Panc1 (cell line): ENCODE data around the gene CLPTM1L.

ENCODE experiments used
- CTCF ChIP-seq: fragments of 450-650 bp; IDR thresholded peaks from 2 replicates; pipeline ENCODE4 v1.5.1; 2017; ENCODE audit warnings: mild to moderate bottlenecking
- POLR2AphosphoS5 ChIP-seq: IDR thresholded peaks from 2 replicates; pipeline ENCODE4 v1.6.1; 2012; ENCODE audit warnings: mild to moderate bottlenecking, low read depth, low read length, moderate library complexity
- REST ChIP-seq, 2 experiments: IDR thresholded peaks; 2 replicates each; pipeline ENCODE4 v1.6.1; 2011 to 2012; ENCODE audit warnings: low read depth in 2 of 2, control low read depth in 1 of 2, low read length in 1 of 2, mild to moderate bottlenecking in 1 of 2, moderate library complexity in 1 of 2; ENCODE audit not compliant: insufficient read depth in 1 of 2
- TCF7L2 ChIP-seq: IDR thresholded peaks from 2 replicates; pipeline ENCODE4 v1.6.1; 2011; ENCODE audit warnings: mild to moderate bottlenecking, low read depth, low read length, inconsistent platforms

GRCh38 chr5:1383886-1384401 is 39.0 kb upstream of the CLPTM1L start:
- TF ChIP-seq CTCF = no peak
- TF ChIP-seq TCF7L2 = no peak
- no peak for TF ChIP-seq POLR2AphosphoS5
- TF ChIP-seq REST (IDR thresholded peaks at IDR 0.05; ENCODE audit: insufficient read depth in 1 of 2, low read depth in 2 of 2, low read length in 1 of 2) = no peak
